ENCODE measurements around the gene B4GALT3.

B4GALT3 gene

DNA sequence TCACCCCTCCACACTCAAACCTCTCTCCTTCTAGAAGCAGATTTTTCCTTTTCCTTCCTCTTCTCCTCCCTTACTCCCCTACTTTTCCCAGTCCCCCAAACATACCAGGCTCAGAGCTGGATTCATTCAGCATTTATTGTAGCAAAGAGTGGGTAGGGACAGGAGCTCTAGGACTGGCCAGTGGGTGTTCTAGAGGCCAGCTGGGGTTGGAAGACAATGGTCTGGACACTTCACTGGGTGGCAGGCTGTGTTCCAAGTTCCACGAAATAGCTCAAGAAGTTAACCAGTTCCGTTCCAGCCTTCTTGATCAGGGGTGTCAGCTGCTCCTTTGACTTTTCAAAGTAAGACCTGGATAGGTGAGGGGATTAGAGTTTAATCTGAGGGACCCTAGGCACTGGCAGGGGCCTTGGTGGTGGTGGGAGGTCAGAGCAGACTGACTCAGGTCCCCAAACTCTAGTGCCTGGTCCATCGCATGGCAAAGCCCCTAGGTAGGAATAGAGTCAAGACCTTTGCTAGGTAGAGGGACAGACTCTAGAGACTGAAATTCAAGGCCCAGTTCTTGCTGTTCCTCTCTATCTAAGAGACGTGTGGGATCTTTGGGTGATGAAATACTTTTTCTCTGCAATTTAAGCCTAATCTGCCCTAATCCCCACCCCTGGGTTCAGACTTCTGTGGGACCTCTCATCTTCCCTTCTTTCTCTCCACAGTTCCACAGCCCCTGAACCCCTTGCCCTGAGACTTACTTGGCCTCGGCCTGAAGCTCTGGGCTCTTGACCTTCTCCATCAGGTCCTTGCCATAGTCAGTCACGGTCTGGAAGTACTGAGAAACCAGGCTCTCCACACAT is 45.1 kb upstream of the B4GALT3 start:
- TF ChIP-seq, protein P1, sequence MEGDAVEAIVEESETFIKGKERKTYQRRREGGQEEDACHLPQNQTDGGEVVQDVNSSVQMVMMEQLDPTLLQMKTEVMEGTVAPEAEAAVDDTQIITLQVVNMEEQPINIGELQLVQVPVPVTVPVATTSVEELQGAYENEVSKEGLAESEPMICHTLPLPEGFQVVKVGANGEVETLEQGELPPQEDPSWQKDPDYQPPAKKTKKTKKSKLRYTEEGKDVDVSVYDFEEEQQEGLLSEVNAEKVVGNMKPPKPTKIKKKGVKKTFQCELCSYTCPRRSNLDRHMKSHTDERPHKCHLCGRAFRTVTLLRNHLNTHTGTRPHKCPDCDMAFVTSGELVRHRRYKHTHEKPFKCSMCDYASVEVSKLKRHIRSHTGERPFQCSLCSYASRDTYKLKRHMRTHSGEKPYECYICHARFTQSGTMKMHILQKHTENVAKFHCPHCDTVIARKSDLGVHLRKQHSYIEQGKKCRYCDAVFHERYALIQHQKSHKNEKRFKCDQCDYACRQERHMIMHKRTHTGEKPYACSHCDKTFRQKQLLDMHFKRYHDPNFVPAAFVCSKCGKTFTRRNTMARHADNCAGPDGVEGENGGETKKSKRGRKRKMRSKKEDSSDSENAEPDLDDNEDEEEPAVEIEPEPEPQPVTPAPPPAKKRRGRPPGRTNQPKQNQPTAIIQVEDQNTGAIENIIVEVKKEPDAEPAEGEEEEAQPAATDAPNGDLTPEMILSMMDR (IDR thresholded peaks at IDR 0.05; ENCODE audit: low read depth, low read length) = no peak
- no peak for DNase-seq (ENCODE audit: extremely low read depth, low read depth)

DNA sequence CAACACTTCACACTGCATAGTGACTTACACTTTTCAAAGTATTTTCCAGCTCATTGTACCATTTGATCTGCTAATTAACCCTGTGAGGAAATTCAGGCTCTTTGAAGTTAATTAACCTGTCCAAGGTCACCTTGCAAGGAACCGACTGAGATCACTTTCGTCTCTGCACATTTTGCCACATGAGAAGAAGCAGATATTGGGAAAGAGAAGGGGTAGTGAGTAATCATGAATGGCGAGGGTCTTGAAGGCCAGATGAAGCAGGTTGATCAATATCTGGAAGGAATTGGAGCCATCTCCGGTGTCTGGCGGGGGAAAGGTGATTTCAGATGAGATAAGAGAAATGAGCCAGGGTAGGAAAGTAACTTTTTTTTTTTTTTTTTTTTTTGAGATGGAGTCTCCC is 42.7 kb upstream of the B4GALT3 start:
- TF ChIP-seq, protein P1 (IDR thresholded peaks at IDR 0.05; ENCODE audit: low read depth, low read length) = no peak
- DNase-seq (ENCODE audit: extremely low read depth, low read depth) = no peak

DNA sequence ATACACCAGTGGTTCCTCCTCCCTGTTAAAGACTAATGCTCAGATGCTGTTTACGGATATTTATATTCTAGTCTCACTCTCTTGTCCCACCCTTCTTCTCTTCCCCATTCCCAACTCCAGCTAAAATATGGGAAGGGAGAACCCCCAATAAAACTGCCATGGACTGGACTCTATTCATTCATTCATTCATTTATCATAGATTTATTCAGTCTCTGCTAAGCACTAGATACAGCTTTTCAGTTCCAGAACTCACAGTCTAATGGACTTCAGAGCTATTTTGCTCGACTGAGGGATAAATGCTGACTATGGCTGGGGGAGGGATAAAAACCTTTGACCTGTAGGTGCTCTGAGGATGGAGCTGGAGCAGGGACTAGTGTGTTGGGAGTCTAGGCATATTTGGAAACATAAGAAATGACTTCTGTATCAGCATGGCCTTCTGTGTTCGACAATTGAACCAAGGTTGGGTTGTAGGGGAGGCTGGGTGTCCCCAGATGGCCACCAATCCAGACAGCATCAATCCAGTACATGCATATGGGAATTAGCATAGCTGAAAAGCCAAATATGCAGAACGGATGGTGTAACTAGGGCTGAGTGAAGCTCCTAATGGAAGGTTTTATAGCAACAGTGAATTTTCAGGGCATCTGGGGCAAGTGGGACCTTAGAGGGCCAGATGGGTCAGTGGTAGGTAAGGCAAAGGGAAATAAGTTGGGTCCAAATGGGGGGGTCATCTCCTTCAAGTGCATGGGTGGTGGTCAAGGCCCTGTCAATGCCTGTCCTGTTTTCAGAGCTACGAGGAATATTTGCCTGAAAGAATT is 42.0 kb upstream of the B4GALT3 start:
- TF ChIP-seq, protein P1 (IDR thresholded peaks at IDR 0.05; ENCODE audit: low read depth, low read length) = no peak
- no peak for DNase-seq (ENCODE audit: extremely low read depth, low read depth)

DNA sequence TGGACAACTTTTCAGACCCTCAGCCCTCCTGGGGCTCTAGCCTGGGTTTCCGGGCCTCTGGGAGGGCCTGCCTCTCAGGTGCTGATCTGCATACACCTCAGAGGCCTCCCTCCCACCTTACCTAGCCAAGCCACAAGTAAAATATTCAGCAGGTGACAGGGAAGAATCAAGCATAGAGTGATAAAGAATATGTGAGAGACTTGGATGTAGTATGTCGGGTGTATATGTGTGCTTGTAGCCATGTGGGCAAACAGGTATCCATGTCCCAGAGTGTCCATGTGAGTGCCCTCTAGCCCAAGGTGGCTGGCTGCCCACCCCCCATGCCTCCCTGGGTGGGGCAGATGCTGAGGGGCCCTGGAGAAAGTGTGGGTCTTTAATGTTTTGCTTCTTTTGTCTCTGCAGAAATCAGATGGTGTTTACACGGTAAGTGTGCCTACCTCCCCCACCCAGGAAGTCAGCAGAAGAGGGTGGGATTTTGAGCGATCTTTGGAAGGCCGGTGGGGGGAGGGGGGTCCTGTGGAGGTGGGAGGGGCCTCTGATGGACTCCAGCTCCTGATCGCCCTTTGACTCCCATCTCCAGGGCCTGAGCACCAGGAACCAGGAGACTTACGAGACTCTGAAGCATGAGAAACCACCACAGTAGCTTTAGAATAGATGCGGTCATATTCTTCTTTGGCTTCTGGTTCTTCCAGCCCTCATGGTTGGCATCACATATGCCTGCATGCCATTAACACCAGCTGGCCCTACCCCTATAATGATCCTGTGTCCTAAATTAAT is 41.2 kb upstream of the B4GALT3 start:
- TF ChIP-seq, protein P1 (IDR thresholded peaks at IDR 0.05; ENCODE audit: low read depth, low read length) = no peak
- DNase-seq (ENCODE audit: extremely low read depth, low read depth) = no peak

DNA sequence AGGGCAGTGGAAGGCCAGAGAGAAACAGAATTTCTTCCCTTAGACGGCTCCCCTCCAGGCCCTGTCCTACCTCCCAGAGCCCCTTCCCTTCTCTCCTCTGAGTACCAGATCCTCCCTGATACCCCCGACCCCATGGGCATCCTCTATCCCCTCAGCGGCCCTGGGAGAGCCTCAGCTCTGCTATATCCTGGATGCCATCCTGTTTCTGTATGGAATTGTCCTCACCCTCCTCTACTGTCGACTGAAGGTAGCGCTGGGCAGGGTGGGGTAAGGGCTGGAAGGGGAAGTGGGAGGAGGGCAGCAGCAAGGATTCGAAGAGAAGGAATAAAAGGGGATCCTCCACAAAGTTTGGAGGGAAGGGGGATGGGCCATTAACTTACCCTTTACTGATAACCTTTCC is 40.5 kb upstream of the B4GALT3 start:
- no peak for DNase-seq (ENCODE audit: extremely low read depth, low read depth)
- TF ChIP-seq, protein P1 (IDR thresholded peaks at IDR 0.05; ENCODE audit: low read depth, low read length) = no peak

DNA sequence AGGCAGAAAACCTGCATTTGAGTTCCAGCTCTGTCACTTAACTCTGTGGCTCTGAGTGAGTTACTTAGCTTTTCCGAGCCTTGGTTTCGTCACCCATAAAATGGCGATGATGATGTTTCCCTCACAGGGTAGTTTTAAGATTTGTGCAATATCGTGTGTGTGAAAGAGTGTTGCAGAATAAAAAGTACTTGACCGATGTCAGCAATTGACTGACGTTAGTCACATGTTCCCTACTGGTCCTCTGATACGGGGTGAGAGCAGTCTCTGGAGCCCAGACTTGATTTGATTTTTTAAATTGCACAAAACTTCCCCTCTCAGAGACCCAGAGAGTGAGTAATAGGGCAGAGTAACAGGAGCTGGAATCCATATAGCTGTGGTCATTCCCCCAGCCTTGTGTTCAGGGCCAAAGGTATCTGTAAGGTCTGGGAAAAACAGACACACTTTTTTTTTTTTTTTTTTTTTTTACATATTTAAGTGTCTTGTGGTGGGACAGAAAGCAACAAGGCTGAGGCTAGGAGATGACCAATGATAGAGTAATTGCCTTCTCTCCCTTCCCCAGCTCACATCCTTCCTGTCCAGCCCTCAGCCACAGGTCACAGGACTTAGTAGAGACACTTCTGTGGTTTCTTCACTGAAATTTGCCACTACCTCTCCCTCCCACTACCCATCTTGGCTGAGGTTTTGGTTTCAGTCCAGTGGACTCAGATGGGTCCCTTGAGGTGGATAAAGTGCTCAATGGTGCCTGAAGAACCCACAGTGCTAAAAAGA is 39.8 kb upstream of the B4GALT3 start:
- TF ChIP-seq, protein P1 (IDR thresholded peaks at IDR 0.05; ENCODE audit: low read depth, low read length) = no peak
- no peak for DNase-seq (ENCODE audit: extremely low read depth, low read depth)
